NCI-H1092 (cell line): ENCODE data around the gene ATP6V1C2.
"Not testable (repeated sequence)": the region's sequence is repeated elsewhere in the genome, so short reads cannot be mapped to it uniquely, and the experiment has no call there.

ENCODE experiments used
- DNase-seq: peaks from one replicate; lab custom pipeline; 2025; lab: John Stamatoyannopoulos, UW

Gene ATP6V1C2

GRCh38 chr2:10813163-10814138, 92.0 kb downstream of the ATP6V1C2 start:
- DNase-seq: not testable (repeated sequence)

- no peak for DNase-seq
These were observed 92.7 kb downstream of the ATP6V1C2 start for GRCh38 chr2:10814142-10814541.

GRCh38 chr2:10814571-10815331, 93.3 kb downstream of the ATP6V1C2 start:
- no peak for DNase-seq

- no peak for DNase-seq
These were observed 96.0 kb downstream of the ATP6V1C2 start for GRCh38 chr2:10817413-10817812.

GRCh38 chr2:10818305-10818704, 96.9 kb downstream of the ATP6V1C2 start:
- DNase-seq: not testable (repeated sequence)

- DNase-seq: no peak
These were observed 97.6 kb downstream of the ATP6V1C2 start for GRCh38 chr2:10818984-10819383.

GRCh38 chr2:10819714-10820314, 98.4 kb downstream of the ATP6V1C2 start:
- no peak for DNase-seq

- DNase-seq: no peak
These were observed 99.1 kb downstream of the ATP6V1C2 start for GRCh38 chr2:10820562-10820961.

GRCh38 chr2:10820978-10821695, 99.7 kb downstream of the ATP6V1C2 start:
- DNase-seq: no peak

GRCh38 chr2:10824191-10824590, 102.8 kb downstream of the ATP6V1C2 start:
- no peak for DNase-seq

GRCh38 chr2:10826026-10826425, 104.6 kb downstream of the ATP6V1C2 start:
- no peak for DNase-seq

- no peak for DNase-seq
These were observed 105.2 kb downstream of the ATP6V1C2 start for GRCh38 chr2:10826625-10827024.

GRCh38 chr2:10828346-10828745, 106.9 kb downstream of the ATP6V1C2 start:
- DNase-seq: no peak

GRCh38 chr2:10829299-10829698, 107.9 kb downstream of the ATP6V1C2 start:
- DNase-seq: no peak

GRCh38 chr2:10830203-10830602, 108.8 kb downstream of the ATP6V1C2 start:
- no peak for DNase-seq

GRCh38 chr2:10830641-10831399, 109.4 kb downstream of the ATP6V1C2 start:
- DNase-seq: no peak

- no peak for DNase-seq
These were observed 110.1 kb downstream of the ATP6V1C2 start for GRCh38 chr2:10831400-10831985.

GRCh38 chr2:10832203-10832936, 110.9 kb downstream of the ATP6V1C2 start:
- peak; percentile 45 for DNase-seq

GRCh38 chr2:10833021-10833420, 111.6 kb downstream of the ATP6V1C2 start:
- no peak for DNase-seq

GRCh38 chr2:10834068-10834655, 112.7 kb downstream of the ATP6V1C2 start:
- no peak for DNase-seq
